Muscle of leg (tissue), 11 donors: Measurements from ENCODE around the gene TM9SF1. TPM values are rescaled to one million over a fixed set of nuclear protein-coding genes. Genes with fewer than 3 reads are reported as not detected.
"Not testable (repeated sequence)": the region's sequence is repeated elsewhere in the genome, so short reads cannot be mapped to it uniquely, and the experiment has no call there.

ENCODE experiments used
- DNase-seq: peaks from one replicate; pipeline ENCODE4 v3.0.0; 2013
- H3K27ac ChIP-seq: one replicate; pipeline ENCODE4 v1.5.1; 2013; ENCODE audit warnings: mild to moderate bottlenecking, low read length, control low read depth
- H3K27me3 ChIP-seq: one replicate; pipeline ENCODE4 v1.6.1; 2013; ENCODE audit warnings: low read length; ENCODE audit not compliant: control insufficient read depth, insufficient read depth
- H3K36me3 ChIP-seq: one replicate; pipeline ENCODE4 v1.6.1; 2013; ENCODE audit warnings: low read length; ENCODE audit not compliant: control insufficient read depth, insufficient read depth
- H3K4me1 ChIP-seq: one replicate; pipeline ENCODE4 v1.6.1; 2013; ENCODE audit warnings: low read length; ENCODE audit not compliant: control insufficient read depth, insufficient read depth
- H3K4me3 ChIP-seq: one replicate; pipeline ENCODE4 v1.5.1; 2013; ENCODE audit warnings: low read length, control low read depth
- H3K9me3 ChIP-seq: replicated peaks from 2 replicates; pipeline ENCODE4 v1.6.1; 2013; ENCODE audit warnings: low read depth, low read length; ENCODE audit not compliant: control insufficient read depth
- WGBS: methylation state at CpG from one replicate; pipeline ENCODE4 v1.1.5; 2013; ENCODE audit warnings: missing lambda C conversion rate; ENCODE audit not compliant: insufficient coverage; 5-methylcytosine and 5-hydroxymethylcytosine counted together
- polyA plus RNA-seq, 8 donors: library from polyadenylated mRNA; unstranded; fragments of 120-200 nt; gene quantifications; one replicate each; pipeline versions ENCODE4 v1.2.1 to v1.2.3, GENCODE V29; 2013; ENCODE audit warnings: inconsistent platforms in 1 of 8, low replicate concordance in 1 of 8; ENCODE audit not compliant: insufficient read length in 8 of 8, insufficient read depth in 1 of 8
- total RNA-seq: library from RNA; stranded (reverse); fragments of 120-200 nt; gene quantifications from one replicate; pipeline ENCODE4 v1.2.4, GENCODE V29; 2013

Gene TM9SF1
- total and polyA plus RNA-seq, 9 donors = 14.7 to 29.6 (median 20.8) TPM

DNA sequence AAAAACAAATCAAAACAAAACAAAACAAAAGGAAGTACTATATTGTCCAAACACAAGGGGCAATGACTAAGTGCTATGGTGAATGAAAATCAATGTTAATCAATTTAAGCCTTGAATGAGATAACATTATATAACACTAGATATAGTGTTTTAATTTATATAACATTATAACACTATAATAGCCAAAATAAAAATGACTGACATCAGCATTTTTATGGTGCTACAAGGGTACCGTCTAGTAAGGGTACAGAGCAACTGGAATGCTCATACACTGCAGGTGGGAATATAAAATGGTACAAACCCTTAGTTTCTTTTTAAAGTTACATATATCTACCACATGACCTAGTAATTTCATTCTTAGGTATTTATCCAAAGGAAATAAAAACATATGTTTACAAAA is 31.2 kb upstream of the TM9SF1 start:
- DNase-seq = no peak
- WGBS = no CpG with 5 or more reads among the region's 1 CpG
- Histone ChIP-seq H3K27me3 (no peaks in the 10 kb centered on the region), H3K36me3 (peaks cover 7% of the 10 kb centered on the region), H3K27ac (no peak overlapping the region), H3K4me3 (no peak overlapping the region), H3K4me1 (peaks cover 8% of the 10 kb centered on the region), H3K9me3 (no peaks in the 10 kb centered on the region)

DNA sequence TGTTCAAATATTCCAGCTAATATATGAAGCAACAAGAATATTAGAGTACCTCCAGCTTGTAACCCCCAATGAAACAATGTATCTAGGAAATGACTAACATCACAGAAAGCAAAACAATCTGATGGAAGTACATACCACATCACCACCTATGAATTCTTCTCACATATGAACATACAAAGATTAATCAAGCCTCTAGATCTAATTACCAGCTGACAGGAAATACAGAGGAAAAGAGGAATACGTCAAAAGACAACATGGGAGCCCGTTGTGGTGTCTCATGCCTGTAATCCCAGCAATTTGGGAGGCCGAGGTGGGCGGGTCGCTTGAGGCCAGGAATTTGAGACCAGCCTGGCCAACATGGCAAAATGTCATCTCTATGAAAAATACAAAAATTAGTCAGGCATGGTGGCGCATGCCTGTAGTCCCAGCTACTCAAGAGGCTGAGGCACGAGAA is 29.4 kb upstream of the TM9SF1 start:
- Histone ChIP-seq H3K36me3 (peaks cover 7% of the 10 kb centered on the region), H3K27me3 (no peaks in the 10 kb centered on the region), H3K9me3 (no peaks in the 10 kb centered on the region), H3K27ac (peak overlapping the region; percentile 65), H3K4me3 (no peak overlapping the region), H3K4me1 (no peaks in the 10 kb centered on the region)
- no peak for DNase-seq
- WGBS = 88% methylated on average over 2 of the region's 7 CpGs

DNA sequence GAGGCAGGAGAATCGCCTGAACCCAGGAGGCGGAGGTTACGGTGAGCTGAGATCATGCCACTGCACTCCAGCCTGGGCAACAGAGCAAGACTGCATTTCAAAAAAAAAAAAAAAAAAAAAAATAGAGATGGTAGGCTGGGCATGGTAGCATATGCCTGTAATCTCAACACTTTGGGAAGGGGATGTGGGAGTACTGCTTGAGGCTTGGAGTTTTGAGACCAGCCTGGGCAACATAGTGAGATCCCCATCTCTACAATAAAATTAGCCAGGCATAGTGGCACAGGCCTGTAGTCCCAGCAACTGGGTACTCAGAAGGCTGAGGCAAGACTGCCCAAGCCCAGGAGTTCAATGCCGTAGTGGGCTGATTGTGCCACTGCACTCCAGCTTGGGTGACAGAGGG is 27.7 kb upstream of the TM9SF1 start:
- H3K9me3 ChIP-seq, H3K27ac ChIP-seq, H3K4me1 ChIP-seq, H3K4me3 ChIP-seq, H3K36me3 ChIP-seq, H3K27me3 ChIP-seq, DNase-seq: not testable (repeated sequence)
- 92% methylated on average over 2 of the region's 4 CpGs for WGBS

GRCh38 chr14:24219521-24219920 is 24.3 kb upstream of the TM9SF1 start:
- H3K36me3 ChIP-seq = peaks cover 12% of the 10 kb centered on the region
- WGBS = no CpG with 5 or more reads among the region's 3 CpGs
- no peak for DNase-seq
- no peaks in the 10 kb centered on the region for H3K27me3 ChIP-seq
- no peaks in the 10 kb centered on the region for H3K9me3 ChIP-seq
- no peak overlapping the region for H3K4me3 ChIP-seq
- H3K27ac ChIP-seq = no peak overlapping the region
- H3K4me1 ChIP-seq = peaks cover 9% of the 10 kb centered on the region

- Histone ChIP-seq H3K27me3 (no peaks in the 10 kb centered on the region), H3K4me3 (no peak overlapping the region), H3K27ac (no peak overlapping the region), H3K36me3 (peaks cover 14% of the 10 kb centered on the region), H3K9me3 (no peaks in the 10 kb centered on the region), H3K4me1 (peaks cover 12% of the 10 kb centered on the region)
- WGBS = no CpG with 5 or more reads among the region's 4 CpGs
- DNase-seq = no peak
Measured at GRCh38 chr14:24219080-24219479, 23.8 kb upstream of the TM9SF1 start.

- DNase-seq, H3K27me3 ChIP-seq, H3K9me3 ChIP-seq, H3K27ac ChIP-seq, H3K4me3 ChIP-seq: not testable (repeated sequence)
- no CpG with 5 or more reads among the region's 1 CpG for WGBS
- H3K36me3 ChIP-seq = peaks cover 16% of the 10 kb centered on the region
- peaks cover 17% of the 10 kb centered on the region for H3K4me1 ChIP-seq
Measured at GRCh38 chr14:24216876-24217275, 21.6 kb upstream of the TM9SF1 start.

GRCh38 chr14:24216345-24216699 is 21.1 kb upstream of the TM9SF1 start:
- Histone ChIP-seq H3K4me1 (peaks cover 17% of the 10 kb centered on the region), H3K27ac (peak overlapping the region; percentile 97), H3K9me3 (no peaks in the 10 kb centered on the region), H3K36me3 (peaks cover 19% of the 10 kb centered on the region), H3K27me3 (no peaks in the 10 kb centered on the region), H3K4me3 (peak overlapping the region; percentile 66)
- DNase-seq = no peak
- no CpG with 5 or more reads among the region's 2 CpGs for WGBS

- peak within 1 kb of the TSS; percentile 97 for H3K27ac ChIP-seq
- no peaks in the 10 kb centered on the region for H3K27me3 ChIP-seq
- DNase-seq = peak; percentile 94
- H3K36me3 ChIP-seq = peaks cover 24% of the 10 kb centered on the region
- peaks cover 17% of the 10 kb centered on the region for H3K4me1 ChIP-seq
- H3K4me3 ChIP-seq = peak within 1 kb of the TSS; percentile 66
- H3K9me3 ChIP-seq = no peaks in the 10 kb centered on the region
- WGBS = 0% methylated on average over 18 of the region's 40 CpGs
Measured at GRCh38 chr14:24215495-24216344, 20.5 kb upstream of the TM9SF1 start, which contains the start of gene MDP1. Gene MDP1 (minus strand): TSS chr14:24216066. CDS start chr14:24215955, 111 bp downstream.

GRCh38 chr14:24213866-24214662 is 18.8 kb upstream of the TM9SF1 start:
- Histone ChIP-seq H3K36me3 (peaks cover 41% of the 10 kb centered on the region), H3K27ac (peak overlapping the region; percentile 100), H3K27me3 (no peaks in the 10 kb centered on the region), H3K4me3 (peak overlapping the region; percentile 76), H3K4me1 (peaks cover 17% of the 10 kb centered on the region), H3K9me3 (no peaks in the 10 kb centered on the region)
- 94% methylated on average over 4 of the region's 7 CpGs for WGBS
- no peak for DNase-seq
